ENCODE measurements around the gene RAI14. TPM values are rescaled to one million over a fixed set of nuclear protein-coding genes. Genes with fewer than 3 reads are reported as not detected.

The RAI14 gene
- total and polyA plus RNA-seq, 2 donors from 2014 or later, result 13.2 to 60.3 TPM

GRCh38 chr5:34621277-34622097 is 34.6 kb upstream of the RAI14 start:
- Histone ChIP-seq H3K27ac (ENCODE audit: low read depth in 2 of 2, low read length in 2 of 2) (no peak overlapping the region), H3K4me3 (ENCODE audit: low read length in 3 of 3) (no peak overlapping the region), H3K27me3 (ENCODE audit: control insufficient read depth, insufficient read depth, low read length) (no peaks in the 10 kb centered on the region), H3K9me3 (ENCODE audit: control insufficient read depth in 2 of 3, insufficient read depth in 1 of 3, low read length in 3 of 3) (no peaks in the 10 kb centered on the region), H3K36me3 (ENCODE audit: control insufficient read depth in 2 of 3, insufficient read depth in 3 of 3, low read length in 3 of 3) (no peaks in the 10 kb centered on the region), H3K9ac (ENCODE audit: low read length in 3 of 3) (no peak overlapping the region), H3K4me1 (ENCODE audit: control insufficient read depth in 2 of 3, insufficient read depth in 2 of 3, low read depth in 1 of 3, low read length in 3 of 3) (no peaks in the 10 kb centered on the region)
- DNase-seq (no peak), FAIRE-seq (no peak)
- intact Hi-C loops (cut with DNase I), result no loop called here
- no peak for TF ChIP-seq CTCF (IDR thresholded peaks at IDR 0.05; ENCODE audit: borderline replicate concordance, extremely low read depth, insufficient read depth)

- no peak overlapping the region for H3K9ac ChIP-seq (ENCODE audit: low read length in 3 of 3)
- H3K36me3 ChIP-seq (ENCODE audit: control insufficient read depth in 2 of 3, insufficient read depth in 3 of 3, low read length in 3 of 3), result no peaks in the 10 kb centered on the region
- no peaks in the 10 kb centered on the region for H3K9me3 ChIP-seq (ENCODE audit: control insufficient read depth in 2 of 3, insufficient read depth in 1 of 3, low read length in 3 of 3)
- H3K4me3 ChIP-seq (ENCODE audit: low read length in 3 of 3), result no peak overlapping the region
- no peaks in the 10 kb centered on the region for H3K4me1 ChIP-seq (ENCODE audit: control insufficient read depth in 2 of 3, insufficient read depth in 2 of 3, low read depth in 1 of 3, low read length in 3 of 3)
- FAIRE-seq, result no peak
- DNase-seq, result no peak
- no peak overlapping the region for H3K27ac ChIP-seq (ENCODE audit: low read depth in 2 of 2, low read length in 2 of 2)
- intact Hi-C loops (cut with DNase I), result no loop called here
- H3K27me3 ChIP-seq (ENCODE audit: control insufficient read depth, insufficient read depth, low read length), result no peaks in the 10 kb centered on the region
- no peak for TF ChIP-seq CTCF (IDR thresholded peaks at IDR 0.05; ENCODE audit: borderline replicate concordance, extremely low read depth, insufficient read depth)
Observed at GRCh38 chr5:34622098-34622400, 34.1 kb upstream of the RAI14 start.

GRCh38 chr5:34624691-34625090 is 31.4 kb upstream of the RAI14 start:
- FAIRE-seq (no peak), DNase-seq (no peak)
- Histone ChIP-seq H3K36me3 (ENCODE audit: control insufficient read depth in 2 of 3, insufficient read depth in 3 of 3, low read length in 3 of 3) (no peaks in the 10 kb centered on the region), H3K27ac (ENCODE audit: low read depth in 2 of 2, low read length in 2 of 2) (no peak overlapping the region), H3K9ac (ENCODE audit: low read length in 3 of 3) (no peak overlapping the region), H3K4me1 (ENCODE audit: control insufficient read depth in 2 of 3, insufficient read depth in 2 of 3, low read depth in 1 of 3, low read length in 3 of 3) (no peaks in the 10 kb centered on the region), H3K27me3 (ENCODE audit: control insufficient read depth, insufficient read depth, low read length) (no peaks in the 10 kb centered on the region), H3K9me3 (ENCODE audit: control insufficient read depth in 2 of 3, insufficient read depth in 1 of 3, low read length in 3 of 3) (no peaks in the 10 kb centered on the region), H3K4me3 (ENCODE audit: low read length in 3 of 3) (no peak overlapping the region)
- intact Hi-C loops (cut with DNase I), result no loop called here
- TF ChIP-seq CTCF (IDR thresholded peaks at IDR 0.05; ENCODE audit: borderline replicate concordance, extremely low read depth, insufficient read depth), result no peak

GRCh38 chr5:34625246-34625645 is 30.9 kb upstream of the RAI14 start:
- intact Hi-C loops (cut with DNase I), result no loop called here
- H3K4me3 ChIP-seq (ENCODE audit: low read length in 3 of 3), result no peak overlapping the region
- H3K27me3 ChIP-seq (ENCODE audit: control insufficient read depth, insufficient read depth, low read length), result no peaks in the 10 kb centered on the region
- DNase-seq, result no peak
- no peak overlapping the region for H3K9ac ChIP-seq (ENCODE audit: low read length in 3 of 3)
- no peaks in the 10 kb centered on the region for H3K36me3 ChIP-seq (ENCODE audit: control insufficient read depth in 2 of 3, insufficient read depth in 3 of 3, low read length in 3 of 3)
- no peaks in the 10 kb centered on the region for H3K9me3 ChIP-seq (ENCODE audit: control insufficient read depth in 2 of 3, insufficient read depth in 1 of 3, low read length in 3 of 3)
- no peaks in the 10 kb centered on the region for H3K4me1 ChIP-seq (ENCODE audit: control insufficient read depth in 2 of 3, insufficient read depth in 2 of 3, low read depth in 1 of 3, low read length in 3 of 3)
- no peak overlapping the region for H3K27ac ChIP-seq (ENCODE audit: low read depth in 2 of 2, low read length in 2 of 2)
- TF ChIP-seq CTCF (IDR thresholded peaks at IDR 0.05; ENCODE audit: borderline replicate concordance, extremely low read depth, insufficient read depth), result no peak
- FAIRE-seq, result no peak

Data from kidney (tissue), 14 donors.